ENCODE measurements around the gene SLC9A6.
A peak's percentile ranks its signal among the peaks of the same experiment; 100 is the strongest.

Gene SLC9A6

DNA sequence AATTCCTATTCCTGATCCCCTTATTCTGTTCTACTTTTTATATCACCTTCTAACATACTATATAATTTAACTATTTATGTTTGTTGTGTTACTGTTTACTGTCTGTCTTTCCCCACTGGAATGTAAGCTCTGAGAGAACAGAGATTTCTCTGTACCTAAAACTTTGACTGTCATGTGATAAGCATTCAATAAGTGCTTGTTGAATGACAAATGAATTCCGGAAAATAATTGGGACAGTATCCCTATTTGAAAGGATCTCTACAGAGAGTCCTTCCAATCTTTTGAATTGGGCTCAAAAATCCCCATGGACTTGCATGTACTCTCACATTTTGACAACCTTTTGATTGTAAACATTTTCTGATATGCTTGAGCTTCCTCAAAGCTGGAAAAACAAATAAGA, 9.8 kb upstream of the SLC9A6 start:
- no peak overlapping the region for H3K4me3 ChIP-seq (replicated peaks; ENCODE audit: low read depth, low read length)
- TF ChIP-seq, protein P1, sequence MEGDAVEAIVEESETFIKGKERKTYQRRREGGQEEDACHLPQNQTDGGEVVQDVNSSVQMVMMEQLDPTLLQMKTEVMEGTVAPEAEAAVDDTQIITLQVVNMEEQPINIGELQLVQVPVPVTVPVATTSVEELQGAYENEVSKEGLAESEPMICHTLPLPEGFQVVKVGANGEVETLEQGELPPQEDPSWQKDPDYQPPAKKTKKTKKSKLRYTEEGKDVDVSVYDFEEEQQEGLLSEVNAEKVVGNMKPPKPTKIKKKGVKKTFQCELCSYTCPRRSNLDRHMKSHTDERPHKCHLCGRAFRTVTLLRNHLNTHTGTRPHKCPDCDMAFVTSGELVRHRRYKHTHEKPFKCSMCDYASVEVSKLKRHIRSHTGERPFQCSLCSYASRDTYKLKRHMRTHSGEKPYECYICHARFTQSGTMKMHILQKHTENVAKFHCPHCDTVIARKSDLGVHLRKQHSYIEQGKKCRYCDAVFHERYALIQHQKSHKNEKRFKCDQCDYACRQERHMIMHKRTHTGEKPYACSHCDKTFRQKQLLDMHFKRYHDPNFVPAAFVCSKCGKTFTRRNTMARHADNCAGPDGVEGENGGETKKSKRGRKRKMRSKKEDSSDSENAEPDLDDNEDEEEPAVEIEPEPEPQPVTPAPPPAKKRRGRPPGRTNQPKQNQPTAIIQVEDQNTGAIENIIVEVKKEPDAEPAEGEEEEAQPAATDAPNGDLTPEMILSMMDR (IDR thresholded peaks at IDR 0.05; ENCODE audit: low read depth, low read length, missing control alignments), result no peak
- no peak for DNase-seq (ENCODE audit: extremely low read depth, low read depth)

DNA sequence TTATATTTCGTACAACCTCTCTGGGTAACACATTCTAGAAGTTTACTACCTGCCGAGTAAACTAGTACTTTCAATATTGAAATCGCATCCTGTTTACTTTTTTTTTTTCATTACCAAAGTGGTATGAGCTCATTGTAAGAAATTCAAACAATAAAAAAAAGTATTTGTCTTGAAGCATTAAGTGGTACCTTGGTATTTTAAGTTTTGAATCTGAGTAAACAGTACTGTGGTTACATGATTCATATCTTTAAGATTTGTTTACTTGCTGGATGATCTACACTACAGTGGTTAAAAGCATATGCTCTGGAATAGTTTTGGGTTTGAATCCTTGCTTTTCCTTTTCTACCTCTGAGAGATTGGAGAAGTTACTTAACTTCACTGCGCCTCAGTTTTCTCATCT, 7.6 kb upstream of the SLC9A6 start:
- no peak for DNase-seq (ENCODE audit: extremely low read depth, low read depth)
- TF ChIP-seq, protein P1 (IDR thresholded peaks at IDR 0.05; ENCODE audit: low read depth, low read length, missing control alignments), result no peak
- H3K4me3 ChIP-seq (replicated peaks; ENCODE audit: low read depth, low read length), result no peak overlapping the region

DNA sequence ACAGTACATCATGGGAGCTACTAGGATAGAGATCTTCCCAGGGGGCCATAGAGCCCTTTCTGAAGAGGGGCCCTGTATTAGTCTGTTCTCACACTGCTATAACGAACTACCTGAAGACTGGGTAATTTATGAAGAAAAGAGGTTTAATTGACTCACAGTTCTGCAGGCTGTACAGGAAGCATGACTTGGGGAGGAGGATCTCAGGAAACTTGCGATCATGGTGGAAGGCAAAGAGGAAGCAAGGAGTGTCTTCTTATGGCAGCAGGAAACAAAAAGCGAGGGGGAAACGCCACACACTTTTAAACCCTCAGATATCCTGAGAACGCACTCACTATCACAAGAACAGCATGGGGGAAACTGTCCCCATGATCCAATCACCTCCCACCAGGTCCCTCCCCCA, 4.2 kb upstream of the SLC9A6 start:
- DNase-seq (ENCODE audit: extremely low read depth, low read depth), result no peak
- TF ChIP-seq, protein P1 (IDR thresholded peaks at IDR 0.05; ENCODE audit: low read depth, low read length, missing control alignments), result no peak
- H3K4me3 ChIP-seq (replicated peaks; ENCODE audit: low read depth, low read length), result no peak overlapping the region

DNA sequence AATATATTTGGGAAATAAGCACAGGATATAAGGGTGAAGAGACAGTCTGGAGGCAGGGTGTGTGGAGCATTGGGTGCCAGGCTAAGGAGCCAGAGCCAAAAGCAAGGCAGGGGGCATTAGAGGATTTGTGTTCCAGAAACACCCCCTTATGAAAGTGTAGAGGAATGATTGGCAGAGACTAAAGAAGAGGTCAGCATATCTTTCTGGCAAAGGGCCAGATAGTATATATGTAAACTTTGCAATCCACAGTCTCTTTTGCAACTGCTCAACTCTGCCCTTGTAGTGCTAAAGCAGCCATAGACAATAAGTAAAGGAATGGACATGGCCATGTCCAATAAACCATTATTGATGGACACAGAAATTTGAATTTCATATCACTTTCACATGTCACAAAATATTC, 3.6 kb upstream of the SLC9A6 start:
- TF ChIP-seq, protein P1 (IDR thresholded peaks at IDR 0.05; ENCODE audit: low read depth, low read length, missing control alignments), result no peak
- DNase-seq (ENCODE audit: extremely low read depth, low read depth), result no peak
- no peak overlapping the region for H3K4me3 ChIP-seq (replicated peaks; ENCODE audit: low read depth, low read length)

DNA sequence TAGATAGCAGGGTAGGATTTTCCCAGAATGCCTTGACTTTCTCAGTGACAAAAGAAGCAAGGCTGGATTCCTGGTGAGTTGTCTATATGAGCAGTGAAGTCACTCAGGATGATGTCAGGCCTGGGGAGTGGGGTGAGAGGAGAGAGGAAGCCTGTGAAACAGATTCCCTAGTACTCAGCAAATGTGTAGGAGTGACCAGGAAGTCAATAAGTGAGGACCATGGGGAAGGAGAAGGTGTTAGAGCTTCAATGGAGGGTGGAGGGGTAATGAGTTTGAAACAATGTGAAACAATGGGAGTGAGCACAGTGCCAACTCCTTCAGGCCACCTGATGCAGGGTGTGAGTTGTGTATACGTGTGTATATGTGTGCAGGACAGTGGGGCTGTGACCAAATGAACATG, 2.4 kb upstream of the SLC9A6 start:
- no peak for DNase-seq (ENCODE audit: extremely low read depth, low read depth)
- TF ChIP-seq, protein P1 (IDR thresholded peaks at IDR 0.05; ENCODE audit: low read depth, low read length, missing control alignments), result no peak
- no peak overlapping the region for H3K4me3 ChIP-seq (replicated peaks; ENCODE audit: low read depth, low read length)

DNA sequence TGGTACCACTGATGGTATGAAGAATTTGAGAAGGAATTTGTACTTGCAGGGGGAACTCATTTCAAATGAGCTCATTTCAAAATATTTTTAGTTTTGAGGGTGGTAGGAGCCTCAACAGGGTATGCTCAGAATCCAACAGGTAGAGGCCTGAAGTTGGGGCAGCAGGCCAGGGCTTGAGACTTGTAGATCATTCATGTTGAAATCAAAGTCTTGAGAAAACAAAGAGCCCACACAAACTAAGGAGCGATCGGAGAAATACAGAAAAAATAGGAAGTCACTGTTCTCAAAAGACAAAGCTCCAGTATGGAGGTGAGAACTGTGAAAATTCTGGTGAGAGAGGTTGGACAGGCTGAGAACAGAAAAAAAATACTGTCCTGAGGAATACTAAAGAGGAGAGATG, 979 bp upstream of the SLC9A6 start:
- TF ChIP-seq, protein P1 (IDR thresholded peaks at IDR 0.05; ENCODE audit: low read depth, low read length, missing control alignments), result no peak
- H3K4me3 ChIP-seq (replicated peaks; ENCODE audit: low read depth, low read length), result peak overlapping the region; percentile 61; the same call in 1 of the 2 replicates
- no peak for DNase-seq (ENCODE audit: extremely low read depth, low read depth)

DNA sequence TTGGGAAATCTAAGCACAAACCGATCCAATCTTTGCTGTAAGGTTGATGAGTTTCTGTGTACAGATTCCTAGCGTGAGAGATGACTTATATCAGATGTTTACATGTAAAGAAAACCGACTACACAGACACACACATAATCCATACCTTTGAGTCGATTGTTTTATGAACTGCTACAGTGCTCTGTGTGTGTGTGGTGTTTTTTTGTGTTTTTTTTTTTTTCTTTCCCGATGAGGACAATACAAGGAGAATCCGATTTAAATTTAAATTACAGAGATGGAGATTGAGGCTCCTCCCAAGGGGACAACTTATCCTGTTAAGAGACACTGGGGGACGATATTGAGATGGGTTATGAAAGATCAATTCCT, 461 bp upstream of the SLC9A6 start:
- TF ChIP-seq, protein P1 (IDR thresholded peaks at IDR 0.05; ENCODE audit: low read depth, low read length, missing control alignments), result no peak
- DNase-seq (ENCODE audit: extremely low read depth, low read depth), result no peak
- peak overlapping the region; percentile 61 for H3K4me3 ChIP-seq (replicated peaks; ENCODE audit: low read depth, low read length)

Data from HFF-Myc (cell line).